Measurements from ENCODE around the gene PRKCE. TPM values are rescaled to one million over a fixed set of nuclear protein-coding genes. Genes with fewer than 3 reads are reported as not detected.

PRKCE gene
- total RNA-seq, 1 donor from 2014 or later, result 19.4 TPM

DNA sequence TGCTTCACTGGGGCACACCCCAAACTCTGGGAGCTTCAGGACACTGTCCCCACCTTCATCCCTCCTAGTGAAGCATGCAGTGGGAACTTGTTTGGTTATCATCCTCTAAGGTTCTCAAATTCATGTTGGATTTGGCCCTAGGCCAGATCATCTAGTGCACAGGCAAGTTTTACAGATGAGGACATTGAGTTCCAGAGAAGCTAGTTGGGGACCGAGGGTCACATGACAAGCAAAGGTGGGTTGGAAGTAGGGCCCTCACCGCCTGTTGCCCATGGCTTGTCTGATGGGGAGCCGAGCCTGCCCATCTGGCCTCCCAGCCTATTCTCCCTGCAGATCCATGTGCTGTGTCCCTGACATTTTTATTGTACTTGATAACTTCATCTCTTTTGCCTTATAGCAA lies 2.8 kb downstream of the PRKCE start:
- intact Hi-C loops (cut with micrococcal nuclease), result loop anchor here (5.0 kb wide), 1 partner anchor 208 kb away; no protein-coding TSS in a partner anchor

- intact Hi-C loops (cut with micrococcal nuclease), result no loop called here
Measured at GRCh38 chr2:45661828-45662227, 10.4 kb downstream of the PRKCE start.

GRCh38 chr2:45664635-45665261 lies 13.3 kb downstream of the PRKCE start:
- intact Hi-C loops (cut with micrococcal nuclease), result no loop called here

- intact Hi-C loops (cut with micrococcal nuclease), result no loop called here
Measured at GRCh38 chr2:45668509-45668908, 17.0 kb downstream of the PRKCE start.

- intact Hi-C loops (cut with micrococcal nuclease), result no loop called here
Measured at GRCh38 chr2:45669032-45669486, 17.6 kb downstream of the PRKCE start.

DNA sequence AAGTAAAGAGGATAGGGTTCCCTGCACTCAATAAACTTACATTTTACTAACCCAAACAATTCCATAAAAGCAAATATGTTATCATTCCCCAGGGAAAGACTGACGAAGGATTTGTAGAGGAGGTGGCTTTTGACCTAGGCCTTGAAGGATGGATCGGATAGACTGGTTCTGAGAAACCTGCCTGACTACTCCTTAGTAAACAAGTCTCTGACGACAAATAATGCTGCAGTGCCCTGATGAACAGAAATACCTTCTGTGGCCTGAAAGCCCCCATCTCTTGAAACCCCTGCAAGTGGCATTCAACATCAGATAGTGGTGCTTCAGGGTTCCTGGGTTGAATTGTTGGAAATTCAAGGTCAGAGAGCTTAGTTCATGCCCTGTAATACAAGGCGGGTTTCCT lies 19.2 kb downstream of the PRKCE start:
- intact Hi-C loops (cut with micrococcal nuclease), result no loop called here

DNA sequence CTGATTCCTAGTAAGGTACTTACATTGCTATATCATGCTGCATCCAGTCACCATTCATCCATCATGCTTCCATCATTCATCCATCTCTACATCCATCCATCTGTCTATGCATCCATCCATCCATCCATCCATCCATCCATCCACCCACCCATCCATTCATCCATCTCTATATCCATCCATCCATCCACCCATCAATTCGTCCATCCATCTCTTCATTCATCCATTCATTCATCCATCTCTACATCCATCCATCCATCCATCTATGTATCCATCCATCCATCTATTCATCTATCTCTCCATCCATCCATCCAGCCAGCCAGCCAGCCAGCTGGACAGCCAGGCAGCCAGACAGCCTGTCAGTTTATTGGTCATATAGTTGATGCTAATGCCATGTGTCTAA lies 20.7 kb downstream of the PRKCE start:
- intact Hi-C loops (cut with micrococcal nuclease), result no loop called here

GRCh38 chr2:45674035-45674816 lies 22.8 kb downstream of the PRKCE start:
- intact Hi-C loops (cut with micrococcal nuclease), result no loop called here

- intact Hi-C loops (cut with micrococcal nuclease), result no loop called here
Measured at GRCh38 chr2:45675263-45675812, 23.9 kb downstream of the PRKCE start.

DNA sequence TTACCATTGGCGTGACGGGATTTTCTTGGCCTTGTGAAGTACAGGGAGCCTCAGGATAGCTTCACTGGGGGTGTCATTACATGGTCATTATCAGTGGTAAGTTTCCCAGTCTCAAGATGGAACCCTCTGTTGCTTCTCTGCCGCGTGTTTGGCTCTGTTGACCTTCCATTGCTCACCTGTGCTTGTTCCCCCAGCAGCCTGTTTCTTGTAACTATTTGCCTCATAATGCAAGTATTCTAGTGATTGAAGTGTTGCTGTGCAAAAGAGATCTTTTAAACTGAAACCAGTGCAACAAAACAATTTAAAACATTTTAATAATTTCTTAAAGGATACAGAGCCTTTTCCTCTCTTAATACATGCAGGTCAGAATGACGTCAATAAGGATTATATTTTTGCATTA lies 24.6 kb downstream of the PRKCE start:
- intact Hi-C loops (cut with micrococcal nuclease), result no loop called here

- intact Hi-C loops (cut with micrococcal nuclease), result no loop called here
Measured at GRCh38 chr2:45678791-45679348, 27.4 kb downstream of the PRKCE start.

GRCh38 chr2:45680351-45680967 lies 29.0 kb downstream of the PRKCE start:
- intact Hi-C loops (cut with micrococcal nuclease), result no loop called here

DNA sequence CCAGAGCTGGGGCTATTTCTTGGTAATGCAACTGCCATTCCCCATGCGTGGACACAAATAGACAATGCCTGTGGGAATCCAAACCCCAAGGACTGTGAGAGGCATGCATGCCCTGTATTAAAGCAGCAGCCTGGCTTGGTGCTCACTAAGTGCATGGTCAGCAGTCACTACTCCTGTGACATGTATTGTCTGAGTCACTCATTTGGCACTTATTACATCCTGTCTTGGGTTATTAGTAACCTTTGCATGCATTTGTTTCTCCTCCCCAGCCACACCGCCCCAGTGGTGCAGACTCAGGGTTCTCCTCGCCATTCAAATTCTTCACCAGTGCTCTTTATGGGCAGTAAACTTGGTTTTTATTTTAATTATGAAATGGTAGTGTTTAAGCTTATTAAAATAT lies 30.2 kb downstream of the PRKCE start:
- intact Hi-C loops (cut with micrococcal nuclease), result no loop called here

DNA sequence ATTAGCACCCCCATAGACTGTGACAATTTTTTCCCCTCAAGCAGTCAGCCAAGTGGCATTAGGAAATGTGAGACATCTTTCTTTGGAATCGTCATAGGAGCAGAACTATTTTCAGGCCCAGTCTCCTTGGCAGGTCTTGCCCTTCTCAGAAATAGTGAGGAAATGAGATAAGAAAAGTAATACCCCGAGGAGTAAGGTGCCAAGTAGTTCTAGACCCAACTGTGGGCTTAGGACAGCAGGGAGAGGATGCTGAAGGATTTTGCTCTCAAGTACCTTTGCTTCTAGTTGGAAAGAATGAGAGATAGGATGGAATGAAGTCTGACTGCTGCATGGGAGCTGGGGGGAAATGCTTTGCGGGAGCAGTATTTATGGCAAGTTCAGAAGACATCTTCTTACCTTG lies 31.8 kb downstream of the PRKCE start:
- intact Hi-C loops (cut with micrococcal nuclease), result no loop called here

DNA sequence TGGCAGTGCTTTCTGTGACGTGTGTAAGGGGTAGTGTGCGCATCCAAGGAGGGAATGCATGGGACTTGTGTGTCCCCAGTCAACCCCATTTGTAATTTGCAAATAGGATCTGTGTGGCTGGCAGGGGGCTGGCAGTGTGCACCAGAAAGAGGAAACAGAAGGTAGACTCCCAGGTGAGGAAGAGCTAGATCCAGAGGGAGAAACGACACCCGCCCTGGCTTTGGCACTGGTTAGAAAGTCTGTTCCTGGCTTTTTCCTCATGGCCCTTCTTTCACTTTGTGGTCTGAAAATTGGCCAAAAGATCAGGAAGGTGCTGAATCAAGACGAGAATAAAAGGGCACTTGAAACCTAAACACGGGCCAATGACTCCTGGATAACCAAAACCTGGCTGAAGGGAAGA lies 33.3 kb downstream of the PRKCE start:
- intact Hi-C loops (cut with micrococcal nuclease), result no loop called here

GRCh38 chr2:45685260-45685659 lies 33.8 kb downstream of the PRKCE start:
- intact Hi-C loops (cut with micrococcal nuclease), result no loop called here

- intact Hi-C loops (cut with micrococcal nuclease), result no loop called here
Measured at GRCh38 chr2:45687964-45688363, 36.5 kb downstream of the PRKCE start.

GRCh38 chr2:45688479-45689298 lies 37.2 kb downstream of the PRKCE start:
- intact Hi-C loops (cut with micrococcal nuclease), result no loop called here

DNA sequence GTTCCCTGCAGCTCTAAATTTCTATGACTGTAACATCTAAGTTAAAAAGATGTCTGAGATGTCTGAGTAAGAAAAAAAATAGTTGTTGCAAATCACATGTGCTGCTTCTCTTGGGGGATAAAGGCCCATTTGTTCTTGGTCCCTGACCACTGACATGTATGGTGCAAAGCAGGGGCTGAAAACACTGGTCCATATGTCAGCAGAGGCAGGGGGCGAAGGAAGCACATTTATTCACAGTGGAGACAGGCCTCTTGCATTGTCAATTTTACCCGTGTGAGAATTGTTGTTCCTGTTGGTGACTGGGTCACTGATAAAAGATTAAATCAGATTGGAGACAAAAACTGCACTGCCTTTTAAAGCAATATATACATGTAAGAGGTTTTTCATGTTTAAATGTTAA lies 38.8 kb downstream of the PRKCE start:
- intact Hi-C loops (cut with micrococcal nuclease), result no loop called here

GRCh38 chr2:45691171-45691999 lies 39.9 kb downstream of the PRKCE start:
- intact Hi-C loops (cut with micrococcal nuclease), result no loop called here

Data from T-helper 2 cell treated with Interferon-gamma antibody and Interleukin-4, amounts not matched to agents 100 ng/mL and 5 ng/mL, for 36 hours (primary cell).